Measurements from ENCODE around the gene EPHA3.

Gene EPHA3

GRCh38 chr3:89144080-89144479 is 36.7 kb downstream of the EPHA3 start:
- in situ Hi-C loops (cut with MboI; ENCODE audit: low sequenced_read_pairs): no loop called here

- in situ Hi-C loops (cut with MboI; ENCODE audit: low sequenced_read_pairs): no loop called here
Measured at GRCh38 chr3:89145995-89146394, 38.6 kb downstream of the EPHA3 start.

GRCh38 chr3:89154416-89154815 is 47.0 kb downstream of the EPHA3 start:
- in situ Hi-C loops (cut with MboI; ENCODE audit: low sequenced_read_pairs): no loop called here

GRCh38 chr3:89155811-89156210 is 48.4 kb downstream of the EPHA3 start:
- in situ Hi-C loops (cut with MboI; ENCODE audit: low sequenced_read_pairs): no loop called here

- in situ Hi-C loops (cut with MboI; ENCODE audit: low sequenced_read_pairs): no loop called here
Measured at GRCh38 chr3:89157575-89157974, 50.2 kb downstream of the EPHA3 start.

- in situ Hi-C loops (cut with MboI; ENCODE audit: low sequenced_read_pairs): no loop called here
Measured at GRCh38 chr3:89159605-89160004, 52.2 kb downstream of the EPHA3 start.

- in situ Hi-C loops (cut with MboI; ENCODE audit: low sequenced_read_pairs): no loop called here
Measured at GRCh38 chr3:89164774-89165173, 57.4 kb downstream of the EPHA3 start.

GRCh38 chr3:89165636-89166263 is 58.3 kb downstream of the EPHA3 start:
- in situ Hi-C loops (cut with MboI; ENCODE audit: low sequenced_read_pairs): no loop called here

GRCh38 chr3:89171687-89172545 is 64.5 kb downstream of the EPHA3 start:
- in situ Hi-C loops (cut with MboI; ENCODE audit: low sequenced_read_pairs): no loop called here

GRCh38 chr3:89173546-89173945 is 66.1 kb downstream of the EPHA3 start:
- in situ Hi-C loops (cut with MboI; ENCODE audit: low sequenced_read_pairs): no loop called here

GRCh38 chr3:89179355-89180001 is 72.1 kb downstream of the EPHA3 start:
- in situ Hi-C loops (cut with MboI; ENCODE audit: low sequenced_read_pairs): no loop called here

GRCh38 chr3:89180334-89180733 is 72.9 kb downstream of the EPHA3 start:
- in situ Hi-C loops (cut with MboI; ENCODE audit: low sequenced_read_pairs): no loop called here

- in situ Hi-C loops (cut with MboI; ENCODE audit: low sequenced_read_pairs): no loop called here
Measured at GRCh38 chr3:89182056-89182455, 74.6 kb downstream of the EPHA3 start.

GRCh38 chr3:89184151-89184995 is 77.0 kb downstream of the EPHA3 start:
- in situ Hi-C loops (cut with MboI; ENCODE audit: low sequenced_read_pairs): no loop called here

- in situ Hi-C loops (cut with MboI; ENCODE audit: low sequenced_read_pairs): no loop called here
Measured at GRCh38 chr3:89186456-89186855, 79.0 kb downstream of the EPHA3 start.

- in situ Hi-C loops (cut with MboI; ENCODE audit: low sequenced_read_pairs): no loop called here
Measured at GRCh38 chr3:89198591-89198990, 91.2 kb downstream of the EPHA3 start.

- in situ Hi-C loops (cut with MboI; ENCODE audit: low sequenced_read_pairs): no loop called here
Measured at GRCh38 chr3:89212619-89213018, 105.2 kb downstream of the EPHA3 start.

- in situ Hi-C loops (cut with MboI; ENCODE audit: low sequenced_read_pairs): no loop called here
Measured at GRCh38 chr3:89216016-89216739, 108.8 kb downstream of the EPHA3 start.

GRCh38 chr3:89217148-89217685 is 109.8 kb downstream of the EPHA3 start:
- in situ Hi-C loops (cut with MboI; ENCODE audit: low sequenced_read_pairs): no loop called here

GRCh38 chr3:89221924-89222323 is 114.5 kb downstream of the EPHA3 start:
- in situ Hi-C loops (cut with MboI; ENCODE audit: low sequenced_read_pairs): no loop called here
